ENCODE results near the gene HOXA7.

DNA sequence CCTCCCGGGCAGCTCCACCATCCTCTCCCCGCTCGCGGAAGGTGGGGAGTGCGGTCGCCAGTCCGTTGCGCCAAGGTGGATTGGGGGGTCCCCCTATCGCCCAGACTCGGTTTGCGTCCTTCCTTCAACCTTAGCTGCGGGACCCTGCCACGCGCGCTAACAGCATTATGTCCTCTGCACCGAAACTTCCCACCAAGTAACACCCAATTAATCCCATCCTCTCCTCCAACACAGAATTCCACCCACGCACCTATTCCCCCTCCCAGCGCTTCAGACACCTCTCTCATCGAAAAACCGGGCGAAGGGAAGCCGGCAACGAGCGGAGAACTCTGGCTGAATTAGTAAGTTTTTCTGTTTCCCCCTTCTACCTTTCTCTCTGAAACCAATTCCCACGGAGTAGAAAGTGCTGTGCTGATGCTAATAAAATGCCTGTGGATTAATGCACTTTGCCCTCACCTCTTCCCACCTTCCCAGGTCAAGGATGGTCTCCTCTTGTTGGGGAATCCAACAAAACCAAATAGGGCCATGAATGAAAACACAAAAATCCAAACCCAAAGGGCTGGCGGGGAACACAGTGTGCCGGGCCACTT, 5.0 kb downstream of the HOXA7 start:
- TF ChIP-seq CTCF (IDR thresholded peaks at IDR 0.05) (no peak), POLR2A (IDR thresholded peaks at IDR 0.05) (no peak)
